ENCODE results near the gene CGNL1.

- TF ChIP-seq SIN3A (IDR thresholded peaks at IDR 0.05; ENCODE audit: borderline replicate concordance, insufficient read depth, low read length) (no peak), POLR2AphosphoS5 (IDR thresholded peaks at IDR 0.05; ENCODE audit: low read depth, low read length) (no peak)
Measured at GRCh38 chr15:57445872-57446271, 69.6 kb downstream of the CGNL1 start.
